ENCODE results near the gene MUC20.

DNA sequence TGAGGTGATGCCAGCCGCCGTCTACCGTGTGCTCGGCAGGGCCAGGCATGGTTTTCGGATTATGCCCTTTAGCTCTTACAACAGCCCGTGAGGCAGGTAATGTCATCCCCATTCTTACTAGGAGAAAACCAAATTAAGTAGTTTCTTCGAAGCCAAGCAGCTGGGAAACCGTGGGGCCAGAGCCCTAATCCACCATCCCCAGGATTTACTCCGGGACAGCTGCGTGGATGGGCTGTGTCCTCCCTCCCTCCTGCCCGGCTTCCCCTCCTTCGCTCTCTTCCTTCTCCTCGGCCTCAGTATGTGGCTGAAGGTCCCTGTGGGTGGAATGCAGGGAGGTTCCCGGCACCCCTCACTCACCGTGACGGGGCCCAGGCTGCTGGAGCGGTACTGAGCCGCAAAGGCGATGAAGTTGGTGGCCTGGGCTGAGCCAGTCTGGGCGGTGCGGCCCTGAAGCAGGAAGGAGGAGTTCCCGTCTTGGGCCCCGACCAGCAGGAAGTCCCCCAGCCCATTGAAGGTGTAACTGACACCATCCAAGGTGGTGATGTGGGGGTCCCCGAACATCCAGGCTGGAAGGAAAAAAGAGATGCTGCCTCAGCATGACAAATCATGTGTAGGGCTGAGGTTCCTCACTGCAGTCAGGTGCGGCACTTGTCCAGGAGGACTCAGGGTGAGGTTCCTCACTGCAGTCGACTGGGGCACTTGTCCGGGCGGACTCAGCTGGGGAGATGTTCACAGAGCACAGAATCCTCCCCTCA, 42.5 kb downstream of the MUC20 start:
- TF ChIP-seq CTCF (IDR thresholded peaks at IDR 0.05) (no peak), EZH2phosphoT487 (IDR thresholded peaks at IDR 0.05) (no peak)
